ENCODE data around the gene GRIK3.

Gene GRIK3

GRCh38 chr1:37059346-37059745, 25.0 kb upstream of the GRIK3 start:
- TF ChIP-seq CTCF (IDR thresholded peaks at IDR 0.05; ENCODE audit: insufficient read depth, low read depth, low read length, missing control alignments), result no peak
- no peak overlapping the region for H3K4me3 ChIP-seq (ENCODE audit: low read depth, low read length)
- no peak for DNase-seq (ENCODE audit: low read depth)

GRCh38 chr1:37058424-37058988, 24.2 kb upstream of the GRIK3 start:
- H3K4me3 ChIP-seq (ENCODE audit: low read depth, low read length), result no peak overlapping the region
- no peak for TF ChIP-seq CTCF (IDR thresholded peaks at IDR 0.05; ENCODE audit: insufficient read depth, low read depth, low read length, missing control alignments)
- no peak for DNase-seq (ENCODE audit: low read depth)

- DNase-seq (ENCODE audit: low read depth), result no peak
- no peak for TF ChIP-seq CTCF (IDR thresholded peaks at IDR 0.05; ENCODE audit: insufficient read depth, low read depth, low read length, missing control alignments)
- no peak overlapping the region for H3K4me3 ChIP-seq (ENCODE audit: low read depth, low read length)
Measured at GRCh38 chr1:37056325-37056724, 22.0 kb upstream of the GRIK3 start.

- DNase-seq (ENCODE audit: low read depth), result no peak
- no peak for TF ChIP-seq CTCF (IDR thresholded peaks at IDR 0.05; ENCODE audit: insufficient read depth, low read depth, low read length, missing control alignments)
- H3K4me3 ChIP-seq (ENCODE audit: low read depth, low read length), result no peak overlapping the region
Measured at GRCh38 chr1:37055631-37056030, 21.3 kb upstream of the GRIK3 start.

GRCh38 chr1:37053173-37053572, 18.9 kb upstream of the GRIK3 start:
- no peak for DNase-seq (ENCODE audit: low read depth)
- TF ChIP-seq CTCF (IDR thresholded peaks at IDR 0.05; ENCODE audit: insufficient read depth, low read depth, low read length, missing control alignments), result no peak
- no peak overlapping the region for H3K4me3 ChIP-seq (ENCODE audit: low read depth, low read length)

GRCh38 chr1:37052120-37052519, 17.8 kb upstream of the GRIK3 start:
- TF ChIP-seq CTCF (IDR thresholded peaks at IDR 0.05; ENCODE audit: insufficient read depth, low read depth, low read length, missing control alignments), result no peak
- no peak for DNase-seq (ENCODE audit: low read depth)

GRCh38 chr1:37051346-37051745, 17.0 kb upstream of the GRIK3 start:
- DNase-seq (ENCODE audit: low read depth), result no peak
- no peak overlapping the region for H3K4me3 ChIP-seq (ENCODE audit: low read depth, low read length)
- no peak for TF ChIP-seq CTCF (IDR thresholded peaks at IDR 0.05; ENCODE audit: insufficient read depth, low read depth, low read length, missing control alignments)

More at GRCh38 chr1:37052120-37052519, 17.8 kb upstream of the GRIK3 start:
- no peak overlapping the region for H3K4me3 ChIP-seq (ENCODE audit: low read depth, low read length)
